ENCODE results near the gene HTR1B.

HTR1B gene

DNA sequence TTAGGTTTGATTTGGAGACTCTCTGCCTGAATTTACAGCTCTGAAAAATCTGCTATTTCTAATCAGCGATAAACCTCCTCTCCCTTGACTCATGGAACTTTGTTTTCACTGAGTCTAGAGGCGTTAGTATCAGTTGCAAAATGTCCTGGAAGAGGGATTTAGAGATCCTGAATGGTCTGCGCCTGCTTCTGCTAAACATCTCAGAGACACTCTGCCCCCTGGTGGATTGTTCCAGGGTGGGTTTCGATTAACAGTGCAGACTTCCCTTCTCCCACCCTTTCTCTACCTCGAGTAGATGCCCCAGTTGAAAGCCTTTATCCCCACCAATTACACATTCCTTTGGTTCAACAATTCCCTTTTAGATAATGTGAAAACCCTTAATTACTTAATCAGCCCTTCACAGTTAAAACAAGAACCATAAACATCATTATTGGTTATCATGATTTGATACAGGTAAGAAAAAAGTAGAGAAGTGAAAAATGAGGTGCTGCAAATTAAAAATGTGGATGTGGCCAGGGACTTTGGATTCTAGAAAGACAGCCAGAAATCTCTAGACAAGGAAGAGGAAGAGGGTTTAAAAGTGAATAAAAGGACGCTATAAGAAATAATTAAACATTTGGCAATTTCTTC, 5.5 kb downstream of the HTR1B start:
- TF ChIP-seq, protein P1, sequence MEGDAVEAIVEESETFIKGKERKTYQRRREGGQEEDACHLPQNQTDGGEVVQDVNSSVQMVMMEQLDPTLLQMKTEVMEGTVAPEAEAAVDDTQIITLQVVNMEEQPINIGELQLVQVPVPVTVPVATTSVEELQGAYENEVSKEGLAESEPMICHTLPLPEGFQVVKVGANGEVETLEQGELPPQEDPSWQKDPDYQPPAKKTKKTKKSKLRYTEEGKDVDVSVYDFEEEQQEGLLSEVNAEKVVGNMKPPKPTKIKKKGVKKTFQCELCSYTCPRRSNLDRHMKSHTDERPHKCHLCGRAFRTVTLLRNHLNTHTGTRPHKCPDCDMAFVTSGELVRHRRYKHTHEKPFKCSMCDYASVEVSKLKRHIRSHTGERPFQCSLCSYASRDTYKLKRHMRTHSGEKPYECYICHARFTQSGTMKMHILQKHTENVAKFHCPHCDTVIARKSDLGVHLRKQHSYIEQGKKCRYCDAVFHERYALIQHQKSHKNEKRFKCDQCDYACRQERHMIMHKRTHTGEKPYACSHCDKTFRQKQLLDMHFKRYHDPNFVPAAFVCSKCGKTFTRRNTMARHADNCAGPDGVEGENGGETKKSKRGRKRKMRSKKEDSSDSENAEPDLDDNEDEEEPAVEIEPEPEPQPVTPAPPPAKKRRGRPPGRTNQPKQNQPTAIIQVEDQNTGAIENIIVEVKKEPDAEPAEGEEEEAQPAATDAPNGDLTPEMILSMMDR (IDR thresholded peaks at IDR 0.05; ENCODE audit: low read depth, low read length) = peak; percentile 78
- no peak overlapping the region for H3K4me3 ChIP-seq (ENCODE audit: low read depth, low read length)
- in situ Hi-C loops (cut with HindIII; ENCODE audit: low sequenced_read_pairs) = no loop called here
- peak; percentile 93 for DNase-seq (ENCODE audit: low read depth, low spot score)

DNA sequence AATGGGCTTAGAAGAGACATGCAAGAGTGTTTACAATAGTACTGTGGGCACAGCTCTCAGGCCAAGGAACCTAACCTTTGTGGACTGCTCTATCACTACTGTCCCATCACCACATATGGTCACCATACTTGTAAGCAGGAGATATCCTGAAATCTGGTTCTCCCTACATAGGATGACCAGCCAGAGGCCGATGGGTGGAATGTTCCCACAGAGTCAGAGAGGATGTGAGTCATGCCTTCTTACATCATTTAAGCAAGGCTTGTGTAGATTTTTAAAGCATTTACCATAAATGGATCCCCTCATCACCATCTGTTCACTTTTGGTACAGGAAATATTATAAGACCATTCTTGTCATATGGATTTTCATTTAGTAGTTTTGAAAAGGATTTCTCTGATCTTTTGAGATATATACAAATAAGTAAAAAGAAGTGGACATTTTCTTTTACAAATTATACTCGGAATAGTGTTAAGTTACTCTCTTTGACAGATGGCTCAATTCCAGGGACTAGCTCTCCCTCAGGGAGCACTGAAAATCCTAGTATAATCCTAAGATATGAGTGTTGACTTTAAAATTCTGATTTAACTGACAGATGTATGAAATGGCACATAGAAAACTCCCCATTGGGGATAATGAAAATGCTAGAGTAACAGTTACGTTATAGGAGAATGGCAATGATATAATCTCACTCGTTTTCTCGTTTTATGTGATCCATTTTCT, 6.6 kb downstream of the HTR1B start:
- TF ChIP-seq, protein P1 (IDR thresholded peaks at IDR 0.05; ENCODE audit: low read depth, low read length) = no peak
- in situ Hi-C loops (cut with HindIII; ENCODE audit: low sequenced_read_pairs) = no loop called here
- peak; percentile 99 for DNase-seq (ENCODE audit: low read depth, low spot score)
- H3K4me3 ChIP-seq (ENCODE audit: low read depth, low read length) = no peak overlapping the region

DNA sequence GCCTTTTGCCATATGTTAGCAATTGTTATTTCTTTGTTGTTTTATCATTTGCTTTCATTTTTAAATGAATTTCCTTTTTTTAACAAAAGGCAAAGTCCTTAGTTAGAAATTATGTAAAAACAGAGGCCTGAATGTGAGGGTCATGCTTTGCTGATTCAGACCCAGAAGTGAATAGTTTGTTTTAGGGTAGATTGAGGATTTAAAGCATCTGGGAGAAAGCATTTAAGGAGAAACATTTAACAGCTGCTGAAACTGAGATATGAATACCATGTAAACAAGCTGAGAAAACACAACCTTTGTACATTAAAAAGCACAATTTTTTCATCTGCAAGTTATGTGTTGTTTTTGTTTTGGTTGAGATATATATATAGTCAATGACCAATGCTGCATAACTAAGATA, 8.0 kb downstream of the HTR1B start:
- in situ Hi-C loops (cut with HindIII; ENCODE audit: low sequenced_read_pairs) = no loop called here
- TF ChIP-seq, protein P1 (IDR thresholded peaks at IDR 0.05; ENCODE audit: low read depth, low read length) = no peak
- DNase-seq (ENCODE audit: low read depth, low spot score) = no peak
- no peak overlapping the region for H3K4me3 ChIP-seq (ENCODE audit: low read depth, low read length)

DNA sequence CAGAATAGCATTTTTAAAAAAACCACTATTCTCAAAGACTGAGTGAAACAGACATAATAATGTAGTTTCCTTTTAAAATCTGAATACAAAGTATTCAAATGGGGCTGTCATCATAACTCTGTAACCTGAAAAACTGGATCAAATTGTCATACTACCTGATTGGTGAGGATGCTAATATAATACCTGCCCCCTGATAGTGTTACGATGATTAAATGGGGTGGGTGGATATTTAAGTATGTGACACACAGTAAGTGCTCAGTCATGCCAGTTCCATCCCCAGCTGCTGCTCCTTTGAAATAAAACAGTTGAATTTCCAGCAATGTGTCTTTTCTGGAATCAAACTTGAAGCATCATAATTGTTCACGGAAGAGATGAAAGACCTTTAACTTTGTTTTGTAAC, 8.9 kb downstream of the HTR1B start:
- H3K4me3 ChIP-seq (ENCODE audit: low read depth, low read length) = no peak overlapping the region
- TF ChIP-seq, protein P1 (IDR thresholded peaks at IDR 0.05; ENCODE audit: low read depth, low read length) = no peak
- DNase-seq (ENCODE audit: low read depth, low spot score) = no peak
- in situ Hi-C loops (cut with HindIII; ENCODE audit: low sequenced_read_pairs) = no loop called here

DNA sequence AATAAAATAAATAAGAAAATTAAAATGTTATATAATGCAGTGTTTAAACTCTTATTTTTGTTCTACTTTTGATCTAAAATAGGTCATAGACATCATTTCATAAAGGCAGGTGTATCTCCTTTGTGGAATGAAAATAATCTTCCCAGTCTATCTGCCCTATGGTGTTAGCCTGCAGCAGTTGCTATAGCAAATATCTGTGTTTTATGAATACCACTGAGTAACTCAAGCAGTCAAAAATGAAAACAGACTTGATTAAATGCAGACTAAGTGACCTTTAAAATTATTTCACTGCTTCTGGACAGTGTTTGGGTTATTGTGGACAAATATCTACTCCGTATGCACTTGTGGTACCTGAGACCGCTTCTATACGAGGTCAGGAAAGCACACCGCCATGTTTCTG, 11.8 kb downstream of the HTR1B start:
- no peak for DNase-seq (ENCODE audit: low read depth, low spot score)
- H3K4me3 ChIP-seq (ENCODE audit: low read depth, low read length) = no peak overlapping the region
- in situ Hi-C loops (cut with HindIII; ENCODE audit: low sequenced_read_pairs) = no loop called here
- TF ChIP-seq, protein P1 (IDR thresholded peaks at IDR 0.05; ENCODE audit: low read depth, low read length) = no peak

DNA sequence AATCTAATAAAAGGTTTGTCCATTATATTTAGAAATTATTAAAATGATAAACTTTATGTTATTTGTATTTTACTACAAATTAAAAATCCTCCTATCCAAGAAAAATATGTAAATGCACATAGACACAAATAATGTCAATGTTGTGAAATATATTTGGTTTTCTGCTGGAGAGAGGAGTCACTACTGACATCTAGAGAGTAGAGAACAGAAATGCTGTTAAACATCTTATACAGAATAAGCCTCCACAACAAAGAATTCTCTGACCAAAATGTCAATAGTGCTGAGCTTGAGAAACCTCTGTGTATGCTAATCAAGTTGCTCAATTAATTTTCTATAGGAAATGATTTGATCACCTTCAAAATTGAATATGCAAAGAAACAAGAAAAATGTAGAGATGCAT, 12.4 kb downstream of the HTR1B start:
- peak; percentile 43 for DNase-seq (ENCODE audit: low read depth, low spot score)
- in situ Hi-C loops (cut with HindIII; ENCODE audit: low sequenced_read_pairs) = no loop called here
- TF ChIP-seq, protein P1 (IDR thresholded peaks at IDR 0.05; ENCODE audit: low read depth, low read length) = peak; percentile 41
- no peak overlapping the region for H3K4me3 ChIP-seq (ENCODE audit: low read depth, low read length)
